MG63 (cell line): ENCODE measurements around the gene NDUFS4. TPM values are rescaled to one million over a fixed set of nuclear protein-coding genes. Genes with fewer than 3 reads are reported as not detected.
"Not testable (repeated sequence)": the region's sequence is repeated elsewhere in the genome, so short reads cannot be mapped to it uniquely, and the experiment has no call there.

Source experiments
- DNase-seq: peaks from one replicate; pipeline ENCODE4 v3.0.0-alpha.2; 2020
- H3K27me3 ChIP-seq: fragments of 250-450 bp; sonication (Bioruptor Pico); 2 replicates; pipeline ENCODE4 v1.5.1; 2020; ENCODE audit warnings: mild to moderate bottlenecking, moderate library complexity
- H3K36me3 ChIP-seq: fragments of 250-450 bp; sonication (Bioruptor Pico); 2 replicates; pipeline ENCODE4 v1.5.1; 2020; ENCODE audit warnings: mild to moderate bottlenecking, moderate library complexity
- H3K4me3 ChIP-seq: fragments of 250-450 bp; sonication (Bioruptor Pico); 2 replicates; pipeline ENCODE4 v1.5.1; 2020; ENCODE audit warnings: mild to moderate bottlenecking, moderate library complexity
- H3K9me3 ChIP-seq: fragments of 250-450 bp; sonication (Bioruptor Pico); 2 replicates; pipeline ENCODE4 v1.5.1; 2020; ENCODE audit warnings: mild to moderate bottlenecking, moderate library complexity
- total RNA-seq: library from RNA; depleted of rRNA; stranded (reverse); fragments of >200 nt; shearing (Covaris generic); gene quantifications from 2 replicates; pipeline ENCODE4 v1.2.3, GENCODE V29; 2014; ENCODE audit warnings: low replicate concordance; rRNA removed

The NDUFS4 gene
- total RNA-seq, 1 experiment from 2014 or later, result 136 TPM

GRCh38 chr5:53681079-53681478 is 120.6 kb downstream of the NDUFS4 start:
- no peaks in the 10 kb centered on the region for H3K27me3 ChIP-seq
- no peaks in the 10 kb centered on the region; the same call in 1 of the 2 replicates for H3K9me3 ChIP-seq
- H3K36me3 ChIP-seq, result peaks cover 13% of the 10 kb centered on the region
- H3K4me3 ChIP-seq, result no peak overlapping the region
- no peak for DNase-seq

DNA sequence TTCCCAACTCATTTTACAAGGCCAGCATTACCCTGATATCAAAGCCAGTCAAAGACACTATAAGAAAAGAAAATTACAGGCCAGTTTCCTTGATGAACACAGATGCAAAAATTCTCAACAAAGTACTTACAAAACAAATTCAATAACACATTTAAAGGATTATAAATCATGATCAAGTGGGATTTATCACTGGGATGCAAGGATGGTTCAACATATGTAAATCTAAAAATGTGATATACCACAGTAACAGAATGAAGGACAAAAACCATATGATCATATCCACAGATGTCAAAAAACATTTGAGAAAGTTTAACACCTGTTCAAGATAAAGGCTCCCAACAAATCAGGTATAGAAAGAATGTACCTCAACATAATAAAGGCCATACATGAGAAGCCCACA is 130.6 kb downstream of the NDUFS4 start:
- Histone ChIP-seq H3K9me3 (peaks cover 14% of the 10 kb centered on the region), H3K27me3 (no peaks in the 10 kb centered on the region), H3K36me3 (no peaks in the 10 kb centered on the region; the same call in 1 of the 2 replicates), H3K4me3 (no peak overlapping the region)
- no peak for DNase-seq

GRCh38 chr5:53694520-53695022 is 134.1 kb downstream of the NDUFS4 start:
- peaks cover 16% of the 10 kb centered on the region for H3K9me3 ChIP-seq
- no peaks in the 10 kb centered on the region for H3K36me3 ChIP-seq
- no peak for DNase-seq
- no peak overlapping the region for H3K4me3 ChIP-seq
- no peaks in the 10 kb centered on the region for H3K27me3 ChIP-seq

DNA sequence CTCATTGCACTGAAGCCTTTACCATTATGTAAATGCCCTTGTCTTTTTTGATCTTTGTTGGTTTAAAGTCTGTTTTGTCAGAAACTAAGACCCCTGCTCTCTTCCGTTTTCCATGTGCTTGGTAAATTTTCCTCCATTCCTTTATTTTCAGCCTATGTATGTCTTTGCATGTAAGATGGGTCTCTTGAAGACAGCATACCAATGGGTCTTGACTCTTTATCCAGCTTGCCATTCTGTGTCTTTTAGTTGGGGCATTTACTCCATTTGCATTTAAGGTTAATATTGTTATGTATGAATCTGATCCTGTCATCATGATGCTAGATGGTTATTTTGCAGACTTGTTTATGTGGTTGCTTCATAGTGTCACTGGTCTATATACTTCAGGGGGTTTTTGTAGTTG is 150.0 kb downstream of the NDUFS4 start:
- peaks cover 18% of the 10 kb centered on the region for H3K9me3 ChIP-seq
- not testable (repeated sequence) for H3K27me3 ChIP-seq, DNase-seq, H3K36me3 ChIP-seq, H3K4me3 ChIP-seq

GRCh38 chr5:53712327-53712726 is 151.9 kb downstream of the NDUFS4 start:
- H3K36me3 ChIP-seq, result no peaks in the 10 kb centered on the region
- H3K27me3 ChIP-seq, result no peaks in the 10 kb centered on the region
- H3K9me3 ChIP-seq, result peaks cover 22% of the 10 kb centered on the region
- DNase-seq, result peak; percentile 5
- no peak overlapping the region for H3K4me3 ChIP-seq

DNA sequence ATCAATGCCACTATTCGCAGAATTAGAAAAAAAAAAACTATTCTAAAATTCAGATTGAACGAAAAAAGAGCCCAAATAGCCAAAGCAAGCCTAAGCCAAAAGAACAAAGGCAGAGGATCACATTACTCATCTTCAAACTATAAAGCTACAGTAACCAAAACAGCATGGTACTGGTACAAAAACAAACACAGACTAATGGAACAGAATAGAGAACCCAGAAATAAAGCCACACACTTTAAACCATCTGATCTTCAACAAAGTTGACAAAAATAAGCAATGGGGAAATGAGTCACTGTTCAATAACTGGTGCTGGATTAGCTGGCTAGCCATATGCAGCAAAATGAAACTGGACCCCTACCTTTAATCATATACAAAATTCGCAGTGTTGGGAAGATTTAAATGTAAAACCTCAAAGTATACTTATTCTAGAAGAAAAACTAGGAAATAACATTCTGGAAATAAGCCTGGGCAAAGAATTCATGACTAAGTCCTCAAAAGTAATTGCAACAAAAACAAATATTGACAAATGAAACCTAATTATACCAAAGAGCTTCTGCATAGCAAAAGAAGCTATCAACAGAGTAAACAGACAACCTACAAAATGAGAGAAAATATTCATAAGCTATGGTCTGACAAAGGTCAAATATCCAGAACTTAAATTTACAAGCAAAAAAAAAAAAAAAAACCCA is 153.7 kb downstream of the NDUFS4 start:
- Histone ChIP-seq H3K9me3 (peaks cover 21% of the 10 kb centered on the region), H3K36me3 (no peaks in the 10 kb centered on the region), H3K4me3 (no peak overlapping the region), H3K27me3 (no peaks in the 10 kb centered on the region)
- no peak for DNase-seq

DNA sequence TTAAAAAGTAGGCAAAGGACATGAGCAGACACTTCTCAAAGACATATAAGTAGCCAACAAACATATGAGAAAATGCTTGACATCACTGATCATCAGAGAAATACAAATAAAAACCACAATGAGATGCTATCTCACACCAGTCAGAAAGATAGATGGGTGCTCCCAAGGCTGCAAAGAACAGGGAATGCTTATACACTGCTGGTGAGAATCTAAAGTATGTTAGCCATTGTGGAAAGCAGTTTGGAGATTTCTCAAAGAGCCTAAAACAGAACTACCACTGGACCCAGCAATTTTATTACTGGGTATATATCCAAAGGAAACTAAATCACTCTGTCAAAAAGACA is 154.2 kb downstream of the NDUFS4 start:
- Histone ChIP-seq H3K4me3 (no peak overlapping the region), H3K27me3 (no peaks in the 10 kb centered on the region), H3K36me3 (no peaks in the 10 kb centered on the region), H3K9me3 (peaks cover 21% of the 10 kb centered on the region)
- no peak for DNase-seq

DNA sequence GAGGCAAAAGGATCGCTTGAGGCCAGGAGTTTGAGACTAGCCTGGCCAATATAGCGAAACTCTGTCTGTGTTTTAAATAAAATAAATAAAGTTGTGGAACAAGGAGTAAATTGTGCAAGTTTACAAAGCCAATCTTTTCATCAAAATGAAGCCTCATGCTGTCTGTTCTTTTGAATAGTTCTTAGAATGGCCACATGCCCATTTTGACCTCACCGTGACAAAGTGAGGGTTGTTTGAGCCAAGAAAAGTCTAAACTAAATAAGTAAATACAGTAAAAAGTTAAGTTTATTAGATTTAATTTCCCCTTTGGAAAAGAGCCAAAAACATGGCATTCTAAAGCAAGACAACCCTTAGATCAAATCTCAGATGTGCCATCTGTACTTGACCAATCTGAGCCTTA is 165.7 kb downstream of the NDUFS4 start:
- H3K27me3 ChIP-seq, result no peaks in the 10 kb centered on the region
- no peaks in the 10 kb centered on the region for H3K36me3 ChIP-seq
- no peak for DNase-seq
- no peak overlapping the region for H3K4me3 ChIP-seq
- H3K9me3 ChIP-seq, result no peaks in the 10 kb centered on the region

- no peaks in the 10 kb centered on the region for H3K9me3 ChIP-seq
- H3K36me3 ChIP-seq, result no peaks in the 10 kb centered on the region
- no peak for DNase-seq
- no peaks in the 10 kb centered on the region for H3K27me3 ChIP-seq
- H3K4me3 ChIP-seq, result no peak overlapping the region
These were observed 170.5 kb downstream of the NDUFS4 start for GRCh38 chr5:53730943-53731342.

Other genes with a start within 250 kb of the NDUFS4 start
- gene FST, start 80.0 kb upstream of the NDUFS4 start, total RNA-seq, result 114 and 131 TPM in 2 replicates